Measurements from ENCODE around the gene PRTFDC1.

PRTFDC1 gene

DNA sequence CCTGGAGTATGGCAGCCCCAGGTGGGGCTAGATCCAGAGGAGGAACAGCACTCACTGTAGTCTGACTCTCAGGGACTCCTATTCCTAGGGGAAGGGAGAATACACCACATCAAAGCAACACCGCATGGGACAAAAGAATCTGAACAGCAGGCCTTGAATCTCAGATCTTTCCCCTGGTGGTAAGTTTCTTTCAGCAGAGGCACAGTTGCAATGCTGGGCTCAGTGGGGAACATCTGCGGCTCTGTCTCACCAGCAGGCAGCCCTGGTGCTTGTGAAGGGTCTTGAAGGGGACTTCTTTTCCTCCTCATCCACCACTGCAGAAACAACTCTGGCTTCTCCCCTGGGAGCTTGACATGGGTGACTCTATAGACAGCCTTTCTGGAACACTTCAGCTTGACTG, 117.5 kb downstream of the PRTFDC1 start:
- DNase-seq, result no peak

DNA sequence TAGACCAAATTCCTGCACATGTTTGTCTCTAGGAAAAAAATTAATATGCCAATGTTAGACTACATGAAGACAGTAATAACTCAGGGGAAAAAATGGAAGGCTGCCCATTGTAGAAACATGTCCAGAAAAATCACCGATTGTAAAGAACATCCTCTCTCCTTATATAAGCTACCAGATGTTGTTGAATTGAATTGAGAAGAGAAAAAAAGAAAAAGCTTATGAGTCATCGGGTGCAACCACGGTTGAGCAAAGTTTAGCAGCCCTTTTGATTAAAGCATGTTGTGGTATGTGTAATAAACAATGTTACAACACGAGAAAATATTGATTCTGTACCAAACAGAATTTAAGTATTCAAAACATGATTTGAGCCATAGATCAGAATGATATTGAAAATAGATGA, 126.4 kb downstream of the PRTFDC1 start:
- DNase-seq, result no peak

DNA sequence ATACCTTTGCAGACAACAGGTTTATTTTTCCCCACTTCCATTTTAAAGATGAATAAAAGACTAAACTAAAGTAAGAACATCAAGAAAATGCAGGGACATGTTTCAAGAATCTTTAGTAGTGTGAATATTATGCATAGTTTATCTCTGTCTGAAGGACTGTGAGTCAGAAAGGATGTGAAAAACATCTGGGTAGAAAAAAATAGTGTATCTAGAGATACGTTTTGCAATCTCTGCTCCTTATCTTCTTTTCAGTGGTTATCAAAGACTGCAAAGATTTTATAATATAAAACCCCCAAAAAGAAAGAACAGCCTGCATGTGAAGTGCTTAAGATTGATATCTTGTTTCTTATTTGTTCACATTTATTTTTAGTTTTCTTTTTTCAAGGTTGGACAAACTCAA, 126.9 kb downstream of the PRTFDC1 start:
- no peak for DNase-seq

DNA sequence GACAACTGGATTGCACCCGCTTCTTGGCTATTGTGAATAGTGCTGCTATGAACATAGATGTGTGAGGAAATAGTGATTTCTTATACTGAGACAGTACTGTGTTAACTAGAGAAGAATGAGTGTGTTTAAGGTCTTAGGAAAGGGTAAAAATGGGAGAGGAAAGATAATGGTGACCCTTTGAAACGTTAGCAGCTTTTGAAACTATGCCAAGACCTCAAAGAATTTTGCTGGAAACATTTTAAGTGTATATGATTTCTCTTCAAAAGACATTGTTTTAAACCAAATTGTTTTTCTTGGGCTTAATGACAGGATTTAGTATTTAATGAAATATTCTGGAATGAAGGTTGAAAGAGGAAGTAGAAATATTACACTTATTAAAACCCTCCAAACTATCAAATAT, 127.9 kb downstream of the PRTFDC1 start:
- DNase-seq, result no peak

DNA sequence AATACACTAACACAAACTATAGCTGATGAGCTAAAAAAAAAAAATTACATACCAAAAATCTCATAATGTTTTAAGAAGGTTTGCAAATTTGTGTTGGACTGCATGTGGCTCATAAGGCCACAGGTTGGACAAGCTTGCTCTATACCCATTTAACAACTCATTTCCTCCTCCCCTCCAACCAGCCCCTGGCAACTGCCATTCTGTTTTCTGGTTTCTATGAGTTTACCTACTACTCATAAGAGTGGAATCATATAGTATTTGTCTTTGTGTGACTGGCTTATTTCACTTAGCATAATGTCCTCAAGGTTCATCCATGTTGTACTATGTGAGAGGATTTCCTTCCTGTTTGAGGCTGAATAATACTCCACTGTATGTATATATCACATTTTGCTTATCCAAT, 128.3 kb downstream of the PRTFDC1 start:
- DNase-seq, result no peak

DNA sequence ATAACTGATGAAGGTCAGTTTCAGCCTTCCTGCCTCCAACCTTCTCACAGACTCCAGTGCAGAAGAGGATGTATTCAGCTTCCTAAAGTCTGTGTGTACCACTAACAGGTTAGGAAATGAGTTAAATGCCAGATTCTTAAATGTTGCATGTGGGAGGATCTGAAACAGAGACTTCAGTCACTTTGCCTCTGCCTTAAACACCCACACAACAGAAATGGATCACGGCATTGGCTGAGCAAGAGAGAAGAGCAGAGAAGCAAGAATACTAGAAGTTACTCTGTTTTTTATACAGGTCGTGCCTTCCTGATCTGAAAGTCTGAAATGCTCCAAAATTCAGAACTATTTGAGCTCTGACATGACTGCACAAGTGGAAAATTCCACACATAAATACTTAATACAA, 129.8 kb downstream of the PRTFDC1 start:
- DNase-seq, result no peak

DNA sequence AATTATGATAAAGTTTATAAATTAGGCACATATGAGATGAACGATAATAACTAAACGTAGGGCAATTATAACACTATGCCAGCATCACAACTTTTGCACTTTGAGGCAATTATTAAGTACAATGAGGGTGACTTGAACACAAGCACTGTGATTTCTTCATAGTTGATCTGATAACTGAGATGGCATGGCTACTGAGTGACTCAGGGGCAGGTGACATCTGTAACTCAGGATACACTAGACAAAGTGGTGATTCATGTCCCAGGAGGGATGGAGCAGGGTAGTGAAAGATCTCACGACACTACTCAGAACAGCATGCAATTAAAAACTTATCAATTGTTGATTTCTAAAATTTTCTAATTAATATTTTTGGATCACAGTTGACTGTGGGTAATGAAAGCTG, 130.4 kb downstream of the PRTFDC1 start:
- DNase-seq, result no peak

DNA sequence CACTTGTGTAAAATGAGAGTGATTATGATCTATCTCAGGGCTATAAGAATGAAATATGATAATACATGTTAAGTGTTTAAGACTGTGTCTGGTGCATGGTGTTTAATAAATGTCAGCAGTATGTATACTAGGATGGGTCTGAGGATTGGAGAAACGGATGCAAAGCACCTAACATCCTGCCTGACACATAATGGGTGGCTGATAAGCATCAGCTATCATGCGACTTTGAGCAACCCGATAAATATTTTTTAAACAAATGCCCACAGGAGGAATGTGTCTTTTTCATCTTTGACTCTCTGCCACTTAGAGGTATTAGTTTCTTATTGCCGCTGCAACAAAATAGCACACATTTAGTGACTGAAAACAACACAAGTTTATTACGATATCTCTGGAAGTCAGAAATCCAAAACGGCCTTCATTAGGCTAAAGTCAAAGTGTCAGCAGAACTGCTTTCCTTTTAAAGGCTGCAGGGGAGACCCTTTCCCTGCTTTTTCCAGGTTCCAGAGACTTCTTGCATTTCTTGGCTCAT, 135.5 kb downstream of the PRTFDC1 start:
- no peak for DNase-seq

DNA sequence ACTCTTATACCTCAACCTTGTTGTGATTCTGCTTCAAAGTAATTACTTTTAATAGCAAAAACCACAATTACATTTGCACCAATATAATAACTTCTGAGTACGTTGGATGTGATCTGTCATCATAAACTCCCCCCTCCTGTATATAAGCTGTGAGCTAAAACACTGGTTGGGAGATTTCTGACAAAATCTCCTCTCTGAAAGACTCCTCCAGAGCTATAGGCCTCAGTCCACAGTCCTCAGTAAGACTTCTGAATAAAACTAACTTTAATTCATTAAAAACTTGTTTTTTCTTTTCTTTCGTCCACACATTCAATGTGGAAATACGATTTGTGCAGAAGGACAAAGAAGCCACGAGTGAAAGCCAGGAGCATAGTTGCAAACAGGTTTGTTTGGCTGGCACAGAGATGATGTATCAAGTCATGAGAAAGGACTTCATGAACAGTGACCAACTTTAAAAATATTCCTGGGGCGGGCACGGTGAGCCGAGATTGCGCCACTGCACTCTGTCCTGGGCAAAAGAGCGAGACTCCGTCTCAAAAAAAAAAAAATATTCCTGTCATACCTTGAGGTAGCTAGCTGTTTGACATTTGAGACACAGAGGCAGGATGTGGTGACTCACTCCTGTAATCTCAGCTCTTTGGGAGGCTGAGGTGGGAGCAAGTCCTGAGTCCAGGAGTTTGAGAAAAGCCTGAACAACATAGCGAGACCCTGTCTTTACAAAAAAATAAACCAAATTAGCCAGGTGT, 137.7 kb downstream of the PRTFDC1 start:
- DNase-seq, result no peak

DNA sequence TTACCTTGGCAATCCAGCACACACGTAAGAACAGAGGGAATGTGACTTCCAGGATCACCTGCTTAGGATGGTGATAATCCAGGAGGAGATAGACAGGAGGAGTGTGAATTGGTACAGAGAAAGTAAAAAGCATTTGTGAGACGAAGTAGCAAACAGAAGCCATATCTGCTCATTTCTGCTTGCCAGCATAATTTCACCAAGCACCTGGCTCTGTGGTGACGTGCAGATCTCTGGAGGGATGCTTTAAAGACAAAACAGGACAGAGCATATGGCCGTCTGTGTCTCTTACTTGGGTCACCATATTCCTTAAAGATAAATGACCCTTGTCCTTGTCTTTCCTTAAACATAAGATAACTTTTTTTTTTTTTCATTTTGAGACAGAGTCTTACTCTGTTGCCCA, 138.6 kb downstream of the PRTFDC1 start:
- no peak for DNase-seq

DNA sequence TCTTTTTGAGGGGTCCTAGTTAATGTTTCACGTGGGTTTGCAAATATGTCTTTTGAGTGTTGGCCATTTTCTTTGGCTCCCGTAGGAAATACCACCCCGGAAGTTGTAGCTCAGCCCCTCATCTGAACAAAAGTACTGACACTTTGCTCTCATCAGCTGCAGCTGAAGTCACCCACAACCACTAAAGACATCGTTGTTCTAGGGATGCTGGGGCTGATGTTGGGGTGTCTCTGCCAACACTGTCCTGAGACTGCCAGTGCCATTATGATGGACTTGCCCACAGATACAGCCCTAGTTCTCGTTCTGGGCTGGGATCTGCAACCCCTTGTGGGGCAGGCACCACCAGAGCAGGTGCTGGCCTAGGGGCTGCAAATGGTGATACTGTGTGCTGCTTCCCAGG, 146.1 kb downstream of the PRTFDC1 start:
- DNase-seq, result no peak

DNA sequence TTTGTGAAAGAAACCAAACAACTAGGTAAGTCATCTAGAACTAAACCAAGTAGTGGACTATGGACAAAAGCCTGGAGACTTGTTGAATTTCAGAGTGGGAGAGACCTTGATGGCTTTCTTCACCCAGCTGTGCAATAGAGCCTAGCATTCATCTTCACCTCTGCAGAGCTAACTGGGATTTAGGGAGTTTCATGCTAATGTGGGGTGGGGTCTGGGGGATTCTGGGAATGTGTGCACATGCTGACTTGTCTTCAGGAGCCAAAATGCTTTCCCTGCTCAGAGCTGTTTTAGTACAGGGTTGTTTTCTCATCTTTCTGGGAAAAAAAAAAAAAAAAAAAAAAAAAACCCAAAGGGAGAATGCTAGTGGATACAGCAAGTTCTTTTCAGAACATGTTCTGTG, 147.4 kb downstream of the PRTFDC1 start:
- DNase-seq, result no peak

DNA sequence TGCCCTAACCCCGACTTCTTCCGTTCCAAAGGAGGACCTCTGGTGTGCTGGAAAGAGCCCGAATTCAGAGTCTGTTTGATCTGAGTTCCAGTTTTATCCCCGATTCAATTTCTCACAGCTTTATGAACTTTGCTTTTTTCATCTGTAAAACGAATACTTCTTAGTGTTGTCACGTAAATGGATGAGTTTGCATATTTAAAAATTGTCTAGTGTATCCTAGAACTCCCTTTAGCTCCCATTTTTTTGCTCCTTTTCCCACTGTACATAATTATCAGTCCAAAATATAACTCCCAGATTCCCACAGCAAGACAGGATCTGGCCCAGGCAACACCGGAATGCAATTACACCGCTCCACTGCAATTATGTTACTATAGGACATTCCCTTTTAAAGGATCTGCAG, 148.0 kb downstream of the PRTFDC1 start:
- DNase-seq, result no peak

DNA sequence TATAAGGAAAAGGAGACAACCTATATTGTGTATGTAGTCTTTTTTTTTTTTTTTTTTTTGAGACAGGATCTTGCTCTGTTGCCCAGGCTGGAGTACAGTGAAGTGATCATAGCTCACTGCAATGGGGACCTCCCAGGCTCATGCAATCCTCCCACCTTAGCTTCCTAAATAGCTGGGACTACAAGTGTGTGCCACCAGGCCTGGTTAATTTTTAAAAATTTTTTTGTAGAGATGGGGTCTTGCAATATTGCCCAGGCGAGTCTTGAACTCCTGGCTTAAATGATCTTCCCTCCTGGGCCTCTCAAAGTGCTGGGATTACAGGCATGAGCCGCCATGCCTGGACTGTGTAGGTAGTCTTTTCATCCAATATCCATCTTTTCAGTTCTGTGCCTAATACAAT, 150.0 kb downstream of the PRTFDC1 start:
- DNase-seq, result no peak

DNA sequence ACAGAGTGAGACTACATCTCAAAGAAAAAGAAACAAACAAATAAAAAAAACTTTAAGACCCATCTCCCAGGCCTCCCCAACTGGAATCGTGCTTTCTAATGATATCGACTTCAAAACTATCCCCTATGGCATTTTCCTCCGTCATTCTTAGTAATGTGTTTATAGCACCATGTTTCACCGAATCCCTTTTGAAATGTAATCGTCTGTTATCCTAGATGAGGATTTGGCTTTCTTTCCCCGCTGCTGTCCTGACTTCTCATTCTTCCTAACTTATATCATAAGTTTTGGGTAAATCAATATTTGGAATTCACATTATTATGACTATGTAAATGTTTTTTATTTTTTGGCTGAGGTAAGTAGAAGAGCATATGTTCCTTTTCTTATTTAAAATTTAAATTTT, 151.5 kb downstream of the PRTFDC1 start:
- no peak for DNase-seq

All from NCI-H82 (cell line).